ENCODE measurements around the gene ALG13.
"Not testable (repeated sequence)": the region's sequence is repeated elsewhere in the genome, so short reads cannot be mapped to it uniquely, and the experiment has no call there.

ALG13 gene

GRCh38 chrX:111680988-111681779 lies at the start of gene ALG13:
ALG13 (plus strand) TSS chrX:111681170; CDS start chrX:111681219, 49 bp downstream.
- no peak for TF ChIP-seq JUND (IDR thresholded peaks at IDR 0.05; ENCODE audit: low read depth)
- DNase-seq (ENCODE audit: low read depth in 1 of 2, low spot score in 1 of 2): peak; percentile 38 to 85
- in situ Hi-C loops (cut with HindIII; ENCODE audit: low pct_unique_long_range_greater_than_20kb, low sequenced_read_pairs): no loop called here

- no peak for TF ChIP-seq JUND (IDR thresholded peaks at IDR 0.05; ENCODE audit: low read depth)
- DNase-seq (ENCODE audit: low read depth in 1 of 2, low spot score in 1 of 2): no peak
- in situ Hi-C loops (cut with HindIII; ENCODE audit: low pct_unique_long_range_greater_than_20kb, low sequenced_read_pairs): no loop called here
These were observed 45.9 kb upstream of the ALG13 start for GRCh38 chrX:111634823-111635729.

GRCh38 chrX:111641969-111642368 lies 39.0 kb upstream of the ALG13 start:
- TF ChIP-seq JUND (IDR thresholded peaks at IDR 0.05; ENCODE audit: low read depth): no peak
- no peak for DNase-seq (ENCODE audit: low read depth in 1 of 2, low spot score in 1 of 2)
- in situ Hi-C loops (cut with HindIII; ENCODE audit: low pct_unique_long_range_greater_than_20kb, low sequenced_read_pairs): no loop called here

GRCh38 chrX:111645165-111645564 lies 35.8 kb upstream of the ALG13 start:
- in situ Hi-C loops (cut with HindIII; ENCODE audit: low pct_unique_long_range_greater_than_20kb, low sequenced_read_pairs): not testable (repeated sequence)

GRCh38 chrX:111645607-111646006 lies 35.4 kb upstream of the ALG13 start:
- in situ Hi-C loops (cut with HindIII; ENCODE audit: low pct_unique_long_range_greater_than_20kb, low sequenced_read_pairs): no loop called here
- no peak for DNase-seq (ENCODE audit: low read depth in 1 of 2, low spot score in 1 of 2)
- no peak for TF ChIP-seq JUND (IDR thresholded peaks at IDR 0.05; ENCODE audit: low read depth)

More at GRCh38 chrX:111645165-111645564, 35.8 kb upstream of the ALG13 start:
- not testable (repeated sequence) for DNase-seq (ENCODE audit: low read depth in 1 of 2, low spot score in 1 of 2)

GRCh38 chrX:111646515-111646914 lies 34.5 kb upstream of the ALG13 start:
- no peak for DNase-seq (ENCODE audit: low read depth in 1 of 2, low spot score in 1 of 2)
- in situ Hi-C loops (cut with HindIII; ENCODE audit: low pct_unique_long_range_greater_than_20kb, low sequenced_read_pairs): no loop called here
- TF ChIP-seq JUND (IDR thresholded peaks at IDR 0.05; ENCODE audit: low read depth): no peak

- in situ Hi-C loops (cut with HindIII; ENCODE audit: low pct_unique_long_range_greater_than_20kb, low sequenced_read_pairs): no loop called here
- DNase-seq (ENCODE audit: low read depth in 1 of 2, low spot score in 1 of 2): no peak
- TF ChIP-seq JUND (IDR thresholded peaks at IDR 0.05; ENCODE audit: low read depth): no peak
These were observed 32.2 kb upstream of the ALG13 start for GRCh38 chrX:111648802-111649201.

GRCh38 chrX:111649638-111650037 lies 31.3 kb upstream of the ALG13 start:
- in situ Hi-C loops (cut with HindIII; ENCODE audit: low pct_unique_long_range_greater_than_20kb, low sequenced_read_pairs): no loop called here

GRCh38 chrX:111650845-111651244 lies 30.1 kb upstream of the ALG13 start:
- in situ Hi-C loops (cut with HindIII; ENCODE audit: low pct_unique_long_range_greater_than_20kb, low sequenced_read_pairs): no loop called here
- TF ChIP-seq JUND (IDR thresholded peaks at IDR 0.05; ENCODE audit: low read depth): no peak
- no peak for DNase-seq (ENCODE audit: low read depth in 1 of 2, low spot score in 1 of 2)

More at GRCh38 chrX:111649638-111650037, 31.3 kb upstream of the ALG13 start:
- TF ChIP-seq JUND (IDR thresholded peaks at IDR 0.05; ENCODE audit: low read depth): no peak
- DNase-seq (ENCODE audit: low read depth in 1 of 2, low spot score in 1 of 2): no peak

- TF ChIP-seq JUND (IDR thresholded peaks at IDR 0.05; ENCODE audit: low read depth): no peak
- in situ Hi-C loops (cut with HindIII; ENCODE audit: low pct_unique_long_range_greater_than_20kb, low sequenced_read_pairs): no loop called here
- no peak for DNase-seq (ENCODE audit: low read depth in 1 of 2, low spot score in 1 of 2)
These were observed 28.3 kb upstream of the ALG13 start for GRCh38 chrX:111652719-111653118.

- TF ChIP-seq JUND (IDR thresholded peaks at IDR 0.05; ENCODE audit: low read depth): no peak
- DNase-seq (ENCODE audit: low read depth in 1 of 2, low spot score in 1 of 2): no peak
- in situ Hi-C loops (cut with HindIII; ENCODE audit: low pct_unique_long_range_greater_than_20kb, low sequenced_read_pairs): no loop called here
These were observed 19.7 kb upstream of the ALG13 start for GRCh38 chrX:111661241-111661640.

GRCh38 chrX:111662292-111662691 lies 18.7 kb upstream of the ALG13 start:
- no peak for DNase-seq (ENCODE audit: low read depth in 1 of 2, low spot score in 1 of 2)
- no peak for TF ChIP-seq JUND (IDR thresholded peaks at IDR 0.05; ENCODE audit: low read depth)
- in situ Hi-C loops (cut with HindIII; ENCODE audit: low pct_unique_long_range_greater_than_20kb, low sequenced_read_pairs): no loop called here

- in situ Hi-C loops (cut with HindIII; ENCODE audit: low pct_unique_long_range_greater_than_20kb, low sequenced_read_pairs): no loop called here
- no peak for DNase-seq (ENCODE audit: low read depth in 1 of 2, low spot score in 1 of 2)
- TF ChIP-seq JUND (IDR thresholded peaks at IDR 0.05; ENCODE audit: low read depth): no peak
These were observed 9.3 kb upstream of the ALG13 start for GRCh38 chrX:111671668-111672067.
